H1 (cell line): ENCODE data around the gene PRSS21. TPM values are rescaled to one million over a fixed set of nuclear protein-coding genes. Genes with fewer than 3 reads are reported as not detected.
A peak's percentile ranks its signal among the peaks of the same experiment; 100 is the strongest.

Experiments
- CTCF ChIA-PET: fragments of 300-600 bp; sonication (Branson Sonifier 250); formaldehyde crosslinking; loops from one replicate; lab custom pipeline; 2021; ENCODE audit not compliant: partially characterized antibody; lab: Charles Lee
- POLR2A ChIA-PET: fragments of 300-600 bp; sonication (Branson Sonifier 250); formaldehyde crosslinking; loops from one replicate; lab custom pipeline; 2021; ENCODE audit warnings: inconsistent platforms; ENCODE audit not compliant: partially characterized antibody; lab: Charles Lee
- DNase-seq, 2 experiments: peaks; one replicate each; pipeline versions ENCODE4 v3.0.0 to v3.0.0-alpha.2; 2010 to 2022; ENCODE audit warnings: low spot score in 2 of 2, low read depth in 1 of 2, mixed read lengths in 1 of 2
- FAIRE-seq: peaks from 2 replicates; lab custom pipeline; 2011; peaks lifted over from hg19 to GRCh38; lab: Jason Lieb, UNC
- H2AFZ ChIP-seq: 2 replicates; pipeline ENCODE4 v1.8.1; 2012; ENCODE audit warnings: low read length, inconsistent platforms
- H2AK5ac ChIP-seq: 2 replicates; pipeline ENCODE4 v1.6.1; 2013; ENCODE audit warnings: low read depth, low read length
- H2BK120ac ChIP-seq: replicated peaks from 2 replicates; pipeline ENCODE3; 2013; ENCODE audit warnings: low read depth, low read length, inconsistent platforms
- H2BK12ac ChIP-seq: 2 replicates; pipeline ENCODE4 v1.6.1; 2013; ENCODE audit warnings: low read depth, low read length
- H2BK15ac ChIP-seq: 2 replicates; pipeline ENCODE4 v1.6.1; 2013; ENCODE audit warnings: low read length
- H2BK20ac ChIP-seq: 2 replicates; pipeline ENCODE4 v1.6.1; 2013; ENCODE audit warnings: low read length
- H2BK5ac ChIP-seq: 2 replicates; pipeline ENCODE4 v1.6.1; 2013; ENCODE audit warnings: low read depth, low read length
- H3K14ac ChIP-seq: 2 replicates; pipeline ENCODE4 v1.6.1; 2013; ENCODE audit warnings: inconsistent platforms; ENCODE audit not compliant: insufficient read length
- H3K18ac ChIP-seq: 2 replicates; pipeline ENCODE4 v1.6.1; 2013; ENCODE audit warnings: low read length; ENCODE audit errors: extremely low read depth
- H3K23ac ChIP-seq: 2 replicates; pipeline ENCODE4 v1.6.1; 2013; ENCODE audit warnings: inconsistent platforms; ENCODE audit not compliant: insufficient read length
- H3K23me2 ChIP-seq: 2 replicates; pipeline ENCODE4 v1.6.1; 2013; ENCODE audit warnings: low read depth, low read length
- H3K27ac ChIP-seq: 2 replicates; pipeline ENCODE4 v1.6.1; 2011; ENCODE audit warnings: low read depth, low read length, inconsistent platforms
- H3K27me3 ChIP-seq, 4 experiments: replicated peaks in 1 of 4; 1 replicate in 1 of 4; 2 replicates in 3 of 4; pipeline versions ENCODE4 v1.6.1 to v1.8.1; 2011 to 2013; ENCODE audit warnings: low read length in 3 of 4, mild to moderate bottlenecking in 3 of 4, inconsistent platforms in 2 of 4, mixed read lengths in 2 of 4, moderate library complexity in 1 of 4; ENCODE audit not compliant: control insufficient read depth in 3 of 4, insufficient read depth in 3 of 4; ENCODE audit errors: extremely low read depth in 1 of 4
- H3K36me3 ChIP-seq, 4 experiments: 2 replicates each; pipeline versions ENCODE4 v1.6.1 to v1.8.1; 2011 to 2013; ENCODE audit warnings: mild to moderate bottlenecking in 4 of 4, low read length in 3 of 4, moderate library complexity in 2 of 4, control low read depth in 1 of 4, inconsistent platforms in 1 of 4; ENCODE audit not compliant: insufficient read depth in 4 of 4, control insufficient read depth in 2 of 4
- H3K4ac ChIP-seq: replicated peaks from 2 replicates; pipeline ENCODE3; 2013; ENCODE audit warnings: low read length, low read depth, mixed read lengths, inconsistent platforms; ENCODE audit not compliant: insufficient read length
- H3K4me1 ChIP-seq, 4 experiments: replicated peaks in 1 of 4; 1 replicate in 1 of 4; 2 replicates in 3 of 4; pipeline versions ENCODE4 v1.6.1 to v1.8.1; 2011 to 2013; ENCODE audit warnings: low read length in 3 of 4, inconsistent platforms in 2 of 4, mixed read lengths in 1 of 4; ENCODE audit not compliant: insufficient read depth in 4 of 4, control insufficient read depth in 3 of 4
- H3K4me2 ChIP-seq, 2 experiments: 2 replicates each; pipeline versions ENCODE4 v1.6.1 to v1.8.1; 2011 to 2013; ENCODE audit warnings: low read depth in 2 of 2, low read length in 2 of 2, control low read depth in 1 of 2, inconsistent platforms in 1 of 2, mild to moderate bottlenecking in 1 of 2; ENCODE audit not compliant: insufficient read depth in 1 of 2
- H3K4me3 ChIP-seq, 4 experiments: fragments of 200-600, 300-600 bp in 1 of 4; sonication (generic), shearing (Covaris generic), sonication (Bioruptor Twin) in 1 of 4; 2 replicates each; pipeline versions ENCODE4 v1.5.1 to v1.8.1; 2011 to 2016; ENCODE audit warnings: low read length in 4 of 4, low read depth in 3 of 4, control low read depth in 2 of 4, inconsistent platforms in 2 of 4, mild to moderate bottlenecking in 2 of 4, mixed read lengths in 1 of 4, moderate library complexity in 1 of 4; ENCODE audit not compliant: insufficient read depth in 2 of 4; ENCODE audit errors: extremely low read depth in 1 of 4
- H3K56ac ChIP-seq: replicated peaks from 2 replicates; pipeline ENCODE3; 2013; ENCODE audit warnings: low read depth, mild to moderate bottlenecking, mixed read lengths, low read length, inconsistent platforms; ENCODE audit not compliant: insufficient read length
- H3K79me1 ChIP-seq: 2 replicates; pipeline ENCODE4 v1.6.1; 2013; ENCODE audit warnings: low read depth, low read length, control low read depth
- H3K79me2 ChIP-seq, 2 experiments: 2 replicates each; pipeline versions ENCODE4 v1.6.1 to v1.8.1; 2012 to 2013; ENCODE audit warnings: low read length in 2 of 2, mild to moderate bottlenecking in 2 of 2, inconsistent platforms in 1 of 2; ENCODE audit not compliant: insufficient read depth in 2 of 2, control insufficient read depth in 1 of 2
- H3K9ac ChIP-seq, 4 experiments: replicated peaks in 1 of 4; 1 replicate in 1 of 4; 2 replicates in 3 of 4; pipeline versions ENCODE4 v1.6.1 to v1.8.1; 2011 to 2013; ENCODE audit warnings: low read depth in 3 of 4, low read length in 3 of 4, control low read depth in 2 of 4, mild to moderate bottlenecking in 2 of 4, moderate library complexity in 2 of 4, inconsistent platforms in 1 of 4; ENCODE audit errors: extremely low read depth in 1 of 4
- H3K9me3 ChIP-seq, 2 experiments: 2 replicates each; pipeline versions ENCODE4 v1.6.1 to v1.8.1; 2012 to 2013; ENCODE audit warnings: mild to moderate bottlenecking in 2 of 2, moderate library complexity in 2 of 2, control low read depth in 1 of 2, inconsistent platforms in 1 of 2, low read depth in 1 of 2, low read length in 1 of 2, mixed read lengths in 1 of 2; ENCODE audit not compliant: insufficient read depth in 2 of 2
- H4K20me1 ChIP-seq, 2 experiments: replicated peaks in 1 of 2; 2 replicates each; pipeline versions ENCODE3 to v1.8.1; 2011 to 2013; ENCODE audit warnings: inconsistent platforms in 2 of 2, low read length in 2 of 2, mild to moderate bottlenecking in 1 of 2; ENCODE audit not compliant: insufficient read depth in 2 of 2, control insufficient read depth in 1 of 2
- H4K5ac ChIP-seq: 2 replicates; pipeline ENCODE4 v1.6.1; 2013; ENCODE audit warnings: low read length, low read depth, mixed read lengths, inconsistent platforms; ENCODE audit not compliant: insufficient read length
- H4K8ac ChIP-seq: 2 replicates; pipeline ENCODE4 v1.8.0; 2013; ENCODE audit warnings: mild to moderate bottlenecking, moderate library complexity, low read length, inconsistent platforms; ENCODE audit not compliant: insufficient read depth; ENCODE audit errors: extremely low read depth
- H4K91ac ChIP-seq: replicated peaks from 2 replicates; pipeline ENCODE3; 2013; ENCODE audit warnings: low read length, mixed read lengths, inconsistent platforms; ENCODE audit not compliant: insufficient read length
- POU5F1 ChIP-seq: IDR thresholded peaks from 2 replicates; pipeline ENCODE4 v1.6.1; 2011; ENCODE audit warnings: low read depth, mild to moderate bottlenecking, low read length, moderate library complexity
- SAP30 ChIP-seq: fragments of 300-600 bp; sonication (generic); IDR thresholded peaks from 2 replicates; pipeline ENCODE4 v1.7.1; 2012; ENCODE audit warnings: low read length, moderate library complexity, mild to moderate bottlenecking, inconsistent platforms; ENCODE audit not compliant: insufficient read depth, insufficient replicate concordance
- SIN3A ChIP-seq, 2 experiments: IDR thresholded peaks in 1 of 2; conservative IDR thresholded peaks in 1 of 2; 2 replicates each; pipeline ENCODE4 v1.6.1; 2011 to 2012; ENCODE audit warnings: low read length in 2 of 2, improper control_type of control experiment in 1 of 2, low read depth in 1 of 2, mild to moderate bottlenecking in 1 of 2
- WGBS, 2 experiments: shearing (Covaris generic) in 1 of 2; methylation state at CpG; one replicate each; pipeline versions ENCODE4 v1.1.6 to v1.1.7; 2013 to 2015; ENCODE audit warnings: low lambda C conversion rate in 2 of 2, mixed read lengths in 2 of 2, inconsistent platforms in 1 of 2, low coverage in 1 of 2, missing lambda C conversion rate in 1 of 2; ENCODE audit not compliant: insufficient replicate concordance in 2 of 2, insufficient coverage in 1 of 2, insufficient read length in 1 of 2; ENCODE audit errors: extremely low coverage in 1 of 2, missing lambda C conversion rate in 1 of 2; 5-methylcytosine and 5-hydroxymethylcytosine counted together
- polyA plus RNA-seq, 7 experiments: library from polyadenylated mRNA; depleted of rRNA in 3 of 7; stranded (reverse) in 5 of 7; unstranded in 2 of 7; fragments of >200 nt in 5 of 7; fragments of 200-250 nt in 2 of 7; gene quantifications; 1 replicate in 5 of 7; 2 replicates in 1 of 7; 4 replicates in 1 of 7; pipeline versions ENCODE4 v1.2.1 to v1.2.3, GENCODE V29; 2011 to 2013; ENCODE audit warnings: missing spikeins in 2 of 7, mixed read lengths in 2 of 7
- total RNA-seq: library from RNA; stranded (reverse); fragmentation: NEBNext Ultra II Directional; extraction: Animal tissue kit (Norgen Biotek cat#: 25700); gene quantifications from 2 replicates; pipeline ENCODE4 v1.2.1, GENCODE V29; 2021

The PRSS21 gene
- total and polyA plus RNA-seq, 2 of the 8 experiments (the other 6 are each of a cell fraction or from before 2014, with no cell fraction given), result 0.76 to 1.0 TPM

GRCh38 chr16:2775765-2776499 lies 41.1 kb upstream of the PRSS21 start:
- Histone ChIP-seq H4K8ac (no peak overlapping the region), H3K56ac (no peak overlapping the region), H3K4me3 (peak overlapping the region; percentile 89 to 99 (median 94)), H3K4me1 (peaks cover 0 to 4% (median under 1%) of the 10 kb centered on the region in 4 experiments; a peak in 5 of 7 replicates), H3K23me2 (peaks cover 10% of the 10 kb centered on the region; the same call in 1 of the 2 replicates), H3K79me2 (peaks cover 12 to 34% of the 10 kb centered on the region in 2 experiments), H3K4ac (no peak overlapping the region), H2BK20ac (no peak overlapping the region), H4K91ac (no peak overlapping the region), H3K9me3 (no peaks in the 10 kb centered on the region), H4K5ac (no peak overlapping the region), H2BK5ac (no peak overlapping the region), H3K14ac (no peak overlapping the region), H3K4me2 (peak overlapping the region; percentile 88), H2AK5ac (no peak overlapping the region), H3K9ac (peak overlapping the region in 3 of 4 experiments; percentile 85 to 91 (median 87); a peak in 6 of 7 replicates), H3K18ac (no peak overlapping the region), H3K36me3 (peaks cover 14 to 40% (median 21%) of the 10 kb centered on the region in 4 experiments; a peak in 7 of 8 replicates), H2BK120ac (no peak overlapping the region)
- ChIA-PET CTCF (no interaction called here), POLR2A (interaction anchor here (0.8 to 9.5 kb wide), 8 partner anchors 9 to 108 kb away, joined by 3 to 180 read pairs (median 11); partner anchors contain the start of genes FLYWCH2 and SRRM2)
- no peak for FAIRE-seq
- TF ChIP-seq POU5F1, result no peak
- TF ChIP-seq SAP30, result peak; percentile 39
- TF ChIP-seq SIN3A (conservative IDR thresholded peaks at IDR 0.05 in 1 of 2, IDR thresholded peaks at IDR 0.05 in 1 of 2; ENCODE audit: low read depth in 1 of 2, low read length in 2 of 2), result 0 out of 4 replicates have a peak, but pooled peaks of 1 of the 2 experiments have one; percentile 13
- TF ChIP-seq, all 59 proteins: peak for 2
- WGBS, 2 experiments, result 68% methylated on average over 11 of the region's 11 CpGs; no CpG with 5 or more reads in 1 of the 2 experiments
- Histone ChIP-seq H3K79me1 (peaks cover 10% of the 10 kb centered on the region; the same call in 1 of the 2 replicates), H3K27me3 (no peaks in the 10 kb centered on the region), H3K23ac (no peak overlapping the region), H2BK15ac (no peak overlapping the region), H2BK12ac (no peak overlapping the region), H2AFZ (no peak overlapping the region), H3K27ac (peak overlapping the region; percentile 77; the same call in 1 of the 2 replicates), H4K20me1 (peaks cover 11 to 22% of the 10 kb centered on the region in 2 experiments)
- no peak for DNase-seq
